Esophagus (tissue), 2 donors: ENCODE data around the gene PCBP3. TPM values are rescaled to one million over a fixed set of nuclear protein-coding genes. Genes with fewer than 3 reads are reported as not detected.

Source experiments
- H3K27ac ChIP-seq, 2 donors: one replicate each; pipeline ENCODE4 v1.5.1; 2013; ENCODE audit warnings: low read depth in 2 of 2, mild to moderate bottlenecking in 2 of 2, inconsistent platforms in 1 of 2, low read length in 1 of 2, moderate library complexity in 1 of 2
- H3K27me3 ChIP-seq, 2 donors: one replicate each; pipeline ENCODE4 v1.6.1; 2013; ENCODE audit warnings: low read length in 2 of 2, control low read depth in 1 of 2, mild to moderate bottlenecking in 1 of 2; ENCODE audit not compliant: insufficient read depth in 2 of 2, control insufficient read depth in 1 of 2
- H3K36me3 ChIP-seq, 2 donors: one replicate each; pipeline ENCODE4 v1.6.1; 2013; ENCODE audit warnings: low read length in 1 of 2; ENCODE audit not compliant: control insufficient read depth in 2 of 2, insufficient read depth in 2 of 2
- H3K4me1 ChIP-seq, 2 donors: one replicate each; pipeline ENCODE4 v1.6.1; 2013; ENCODE audit warnings: low read length in 1 of 2; ENCODE audit not compliant: control insufficient read depth in 2 of 2, insufficient read depth in 2 of 2
- H3K4me3 ChIP-seq, 2 donors: one replicate each; pipeline ENCODE4 v1.5.1; 2013; ENCODE audit warnings: low read length in 2 of 2, mild to moderate bottlenecking in 2 of 2, low read depth in 1 of 2, moderate library complexity in 1 of 2
- H3K9me3 ChIP-seq, 2 donors: one replicate each; pipeline ENCODE4 v1.6.1; 2013; ENCODE audit warnings: mild to moderate bottlenecking in 2 of 2, low read depth in 1 of 2, low read length in 1 of 2, moderate library complexity in 1 of 2; ENCODE audit not compliant: control insufficient read depth in 2 of 2, insufficient read depth in 1 of 2
- WGBS, 2 donors: extraction: QIAGEN DNeasy Blood & Tissue Kit; methylation state at CpG; one replicate each; pipeline ENCODE4 v1.1.7; 2013; 5-methylcytosine and 5-hydroxymethylcytosine counted together
- polyA plus RNA-seq, 2 donors: library from polyadenylated mRNA; stranded (reverse); fragments of 200-250 nt; gene quantifications; one replicate each; pipeline ENCODE4 v1.2.3, GENCODE V29; 2013
- donor health status: healthy with polysubstance abuse.
- donor health status: Bipolar disorder and iron deficiency.

The PCBP3 gene
- polyA plus RNA-seq, 2 donors: 0.24 to 0.67 TPM

- 43 to 47% methylated on average over 11 of the region's 11 CpGs for whole genome bisulfite sequencing, 2 donors
- H3K27me3 ChIP-seq: no peaks in the 10 kb centered on the region
- H3K27ac ChIP-seq: no peak overlapping the region
- H3K4me1 ChIP-seq: no peaks in the 10 kb centered on the region
- H3K9me3 ChIP-seq: no peaks in the 10 kb centered on the region
- no peaks in the 10 kb centered on the region for H3K36me3 ChIP-seq
- H3K4me3 ChIP-seq: no peak overlapping the region
These were observed 124.7 kb downstream of the PCBP3 start for GRCh38 chr21:45768011-45768739.

- Histone ChIP-seq H3K4me3 (no peak overlapping the region), H3K27me3 (no peaks in the 10 kb centered on the region), H3K36me3 (no peaks in the 10 kb centered on the region), H3K9me3 (no peaks in the 10 kb centered on the region), H3K27ac (no peak overlapping the region), H3K4me1 (no peaks in the 10 kb centered on the region)
- WGBS, 2 donors: 75 to 80% methylated on average over 11 of the region's 11 CpGs
These were observed 125.2 kb downstream of the PCBP3 start for GRCh38 chr21:45768740-45769048.

- no peaks in the 10 kb centered on the region for H3K4me1 ChIP-seq
- 87 to 90% methylated on average over 14 of the region's 14 CpGs for whole genome bisulfite sequencing, 2 donors
These were observed 125.8 kb downstream of the PCBP3 start for GRCh38 chr21:45769294-45769693.

GRCh38 chr21:45769896-45770295 is 126.4 kb downstream of the PCBP3 start:
- Histone ChIP-seq H3K9me3 (no peaks in the 10 kb centered on the region), H3K36me3 (no peaks in the 10 kb centered on the region), H3K27ac (no peak overlapping the region), H3K27me3 (no peaks in the 10 kb centered on the region), H3K4me1 (no peaks in the 10 kb centered on the region), H3K4me3 (no peak overlapping the region)
- 88 to 90% methylated on average over 16 of the region's 16 CpGs for WGBS, 2 donors

More at GRCh38 chr21:45769294-45769693, 125.8 kb downstream of the PCBP3 start:
- Histone ChIP-seq H3K27ac (no peak overlapping the region), H3K4me3 (no peak overlapping the region), H3K27me3 (no peaks in the 10 kb centered on the region), H3K36me3 (no peaks in the 10 kb centered on the region), H3K9me3 (no peaks in the 10 kb centered on the region)

GRCh38 chr21:45772180-45772579 is 128.7 kb downstream of the PCBP3 start:
- H3K36me3 ChIP-seq: no peaks in the 10 kb centered on the region
- no peak overlapping the region for H3K27ac ChIP-seq
- no peaks in the 10 kb centered on the region for H3K27me3 ChIP-seq
- no peak overlapping the region for H3K4me3 ChIP-seq
- H3K4me1 ChIP-seq: no peaks in the 10 kb centered on the region
- H3K9me3 ChIP-seq: no peaks in the 10 kb centered on the region

GRCh38 chr21:45774291-45774690 is 130.8 kb downstream of the PCBP3 start:
- Histone ChIP-seq H3K4me1 (no peaks in the 10 kb centered on the region), H3K36me3 (no peaks in the 10 kb centered on the region), H3K4me3 (no peak overlapping the region), H3K27ac (no peak overlapping the region), H3K27me3 (no peaks in the 10 kb centered on the region), H3K9me3 (peaks cover 0 to 6% of the 10 kb centered on the region in 2 donors)
- WGBS, 2 donors: 91 to 92% methylated on average over 5 of the region's 5 CpGs

GRCh38 chr21:45776971-45777370 is 133.4 kb downstream of the PCBP3 start:
- Histone ChIP-seq H3K36me3 (no peaks in the 10 kb centered on the region), H3K9me3 (peaks cover 0 to 6% of the 10 kb centered on the region in 2 donors), H3K4me1 (no peaks in the 10 kb centered on the region), H3K27ac (no peak overlapping the region), H3K4me3 (no peak overlapping the region), H3K27me3 (no peaks in the 10 kb centered on the region)
- WGBS, 2 donors: 77 to 83% methylated on average over 1 of the region's 1 CpG

GRCh38 chr21:45778686-45779085 is 135.2 kb downstream of the PCBP3 start:
- Histone ChIP-seq H3K27ac (no peak overlapping the region), H3K27me3 (no peaks in the 10 kb centered on the region), H3K4me3 (no peak overlapping the region), H3K36me3 (no peaks in the 10 kb centered on the region), H3K9me3 (peaks cover 0 to 6% of the 10 kb centered on the region in 2 donors), H3K4me1 (no peaks in the 10 kb centered on the region)
- 71 to 83% methylated on average over 1 of the region's 1 CpG for WGBS, 2 donors

GRCh38 chr21:45779226-45779625 is 135.7 kb downstream of the PCBP3 start:
- H3K27me3 ChIP-seq: no peaks in the 10 kb centered on the region
- WGBS, 2 donors: 82 to 85% methylated on average over 3 of the region's 3 CpGs

GRCh38 chr21:45780647-45781046 is 137.1 kb downstream of the PCBP3 start:
- no peaks in the 10 kb centered on the region for H3K27me3 ChIP-seq
- H3K27ac ChIP-seq: no peak overlapping the region
- H3K36me3 ChIP-seq: no peaks in the 10 kb centered on the region
- no peaks in the 10 kb centered on the region for H3K4me1 ChIP-seq
- 83 to 86% methylated on average over 3 of the region's 3 CpGs for WGBS, 2 donors
- H3K9me3 ChIP-seq: peaks cover 0 to 6% of the 10 kb centered on the region in 2 donors
- H3K4me3 ChIP-seq: no peak overlapping the region

More at GRCh38 chr21:45779226-45779625, 135.7 kb downstream of the PCBP3 start:
- H3K9me3 ChIP-seq: peaks cover 0 to 6% of the 10 kb centered on the region in 2 donors
- H3K4me3 ChIP-seq: no peak overlapping the region
- no peaks in the 10 kb centered on the region for H3K4me1 ChIP-seq
- H3K27ac ChIP-seq: no peak overlapping the region
- H3K36me3 ChIP-seq: no peaks in the 10 kb centered on the region
